ENCODE measurements around the gene ADGRA1.

ADGRA1 gene

GRCh38 chr10:133056651-133057178 is 31.0 kb upstream of the ADGRA1 start:
- no peak for DNase-seq

- DNase-seq, result no peak
These were observed 29.2 kb upstream of the ADGRA1 start for GRCh38 chr10:133058331-133059092.

DNA sequence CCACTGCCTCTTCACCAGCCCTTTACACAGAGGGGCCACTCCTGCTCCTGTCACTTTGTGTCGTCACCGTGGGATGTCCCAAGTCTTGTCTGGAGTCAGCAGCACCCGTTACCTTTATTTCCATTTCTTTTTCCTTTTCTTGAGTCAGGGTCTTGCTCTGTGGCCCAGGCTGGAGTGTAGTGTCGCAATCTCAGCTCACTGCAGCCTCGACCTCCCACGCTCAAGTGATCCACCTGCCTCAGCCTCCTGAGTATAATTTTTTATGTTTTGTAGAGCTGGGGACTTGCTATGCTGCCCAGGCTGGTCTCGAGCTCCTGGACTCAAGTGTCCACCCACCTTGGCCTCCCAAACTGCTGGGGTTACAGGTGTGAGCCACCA is 28.6 kb upstream of the ADGRA1 start:
- DNase-seq, result no peak

DNA sequence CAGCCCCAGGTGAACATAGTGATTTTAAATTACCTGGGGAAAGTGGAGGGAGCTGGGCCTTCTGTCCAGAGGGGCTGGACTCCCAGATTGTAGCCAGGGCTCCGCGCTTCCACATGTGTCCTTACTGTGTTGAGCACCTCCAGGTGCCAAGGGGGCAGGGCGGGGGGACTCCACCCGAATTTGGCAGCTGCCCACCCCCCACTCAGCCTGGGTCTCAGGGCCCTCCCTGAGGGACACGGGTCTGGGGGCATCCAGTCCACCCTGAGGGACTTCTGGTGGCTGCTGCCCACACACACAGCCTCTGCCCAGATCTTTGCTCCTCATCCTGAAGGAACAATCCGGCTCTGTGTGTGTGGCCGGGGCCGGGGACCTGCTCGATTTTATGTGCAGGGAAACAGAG is 28.2 kb upstream of the ADGRA1 start:
- no peak for DNase-seq

DNA sequence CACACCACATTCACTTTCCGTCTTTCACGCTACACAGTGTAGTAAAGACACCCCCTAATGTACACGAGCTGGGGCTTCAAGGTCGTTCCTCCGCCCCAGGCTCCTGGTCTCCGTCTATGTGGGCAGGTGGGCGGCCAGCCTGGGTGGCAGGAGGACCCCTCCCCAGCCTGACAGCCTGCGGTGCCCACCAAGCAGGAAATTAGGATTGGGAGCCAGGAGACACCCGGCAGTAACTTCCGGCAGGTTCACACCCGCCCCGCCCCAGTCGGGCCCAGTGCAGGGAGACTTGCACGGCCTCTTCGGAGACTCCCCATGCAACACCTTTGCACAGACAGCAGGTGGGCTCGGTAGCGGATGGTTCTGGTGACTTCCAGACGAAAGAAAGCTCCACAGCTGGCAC is 27.7 kb upstream of the ADGRA1 start:
- DNase-seq, result no peak

GRCh38 chr10:133060466-133060865 is 27.3 kb upstream of the ADGRA1 start:
- no peak for DNase-seq

- no peak for DNase-seq
These were observed 26.8 kb upstream of the ADGRA1 start for GRCh38 chr10:133060881-133061280.

DNA sequence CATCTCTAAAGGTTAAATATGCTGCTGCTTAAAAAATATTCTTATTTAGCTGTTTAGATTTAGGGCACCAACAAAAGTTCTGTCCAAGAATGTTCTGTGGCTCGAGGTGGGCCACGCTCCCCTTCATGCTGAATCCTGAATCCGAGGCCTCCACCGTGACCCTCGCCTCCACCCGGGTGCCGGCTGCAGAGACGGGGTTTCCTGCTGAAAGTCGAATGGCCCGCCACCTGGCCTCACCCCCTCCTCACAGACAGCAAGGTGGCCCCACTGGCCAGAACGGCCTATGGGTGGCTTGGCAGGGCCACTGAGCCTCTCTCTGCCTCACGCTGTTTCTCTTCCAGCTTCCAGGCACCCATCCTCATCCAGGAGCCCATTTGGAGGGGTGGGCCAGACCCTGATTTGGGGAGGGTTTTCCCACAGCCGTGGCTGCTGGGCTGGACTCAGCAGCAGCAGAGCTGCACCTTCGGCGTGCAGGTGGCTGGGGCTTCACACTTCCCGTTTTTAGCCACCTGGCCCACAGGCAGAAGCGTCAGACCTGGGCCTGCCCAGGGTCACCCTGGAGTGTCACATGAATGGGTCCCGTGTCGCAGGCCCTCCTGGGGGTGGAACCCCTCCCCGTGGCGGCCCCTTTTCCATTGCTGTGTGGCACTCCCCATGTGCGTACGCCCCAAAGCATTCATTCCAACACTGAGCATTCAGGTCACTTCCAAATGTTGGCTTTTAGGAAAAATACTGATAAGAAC is 26.3 kb upstream of the ADGRA1 start:
- DNase-seq, result no peak

- DNase-seq, result no peak
These were observed 25.6 kb upstream of the ADGRA1 start for GRCh38 chr10:133062085-133062484.

DNA sequence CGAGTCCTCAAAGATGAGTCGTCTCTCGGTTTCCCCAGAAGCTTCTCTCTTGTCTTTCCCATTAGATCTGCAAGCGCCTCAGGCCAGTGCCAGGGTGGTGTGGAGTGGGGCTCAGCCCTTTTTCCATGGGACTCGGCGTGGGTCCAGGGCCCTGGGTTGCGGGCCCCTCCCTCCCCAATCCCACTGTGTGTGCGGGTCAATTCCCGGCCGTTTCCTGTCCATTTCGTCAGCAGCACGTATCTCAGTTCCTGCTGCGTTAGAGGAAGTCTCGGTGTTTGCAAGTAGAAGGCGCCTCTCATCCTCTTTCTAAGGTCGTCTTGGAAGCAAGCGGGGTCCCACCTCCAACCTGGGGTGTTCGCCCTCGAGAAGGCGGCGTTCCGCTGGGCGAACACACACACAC is 25.1 kb upstream of the ADGRA1 start:
- DNase-seq, result no peak

DNA sequence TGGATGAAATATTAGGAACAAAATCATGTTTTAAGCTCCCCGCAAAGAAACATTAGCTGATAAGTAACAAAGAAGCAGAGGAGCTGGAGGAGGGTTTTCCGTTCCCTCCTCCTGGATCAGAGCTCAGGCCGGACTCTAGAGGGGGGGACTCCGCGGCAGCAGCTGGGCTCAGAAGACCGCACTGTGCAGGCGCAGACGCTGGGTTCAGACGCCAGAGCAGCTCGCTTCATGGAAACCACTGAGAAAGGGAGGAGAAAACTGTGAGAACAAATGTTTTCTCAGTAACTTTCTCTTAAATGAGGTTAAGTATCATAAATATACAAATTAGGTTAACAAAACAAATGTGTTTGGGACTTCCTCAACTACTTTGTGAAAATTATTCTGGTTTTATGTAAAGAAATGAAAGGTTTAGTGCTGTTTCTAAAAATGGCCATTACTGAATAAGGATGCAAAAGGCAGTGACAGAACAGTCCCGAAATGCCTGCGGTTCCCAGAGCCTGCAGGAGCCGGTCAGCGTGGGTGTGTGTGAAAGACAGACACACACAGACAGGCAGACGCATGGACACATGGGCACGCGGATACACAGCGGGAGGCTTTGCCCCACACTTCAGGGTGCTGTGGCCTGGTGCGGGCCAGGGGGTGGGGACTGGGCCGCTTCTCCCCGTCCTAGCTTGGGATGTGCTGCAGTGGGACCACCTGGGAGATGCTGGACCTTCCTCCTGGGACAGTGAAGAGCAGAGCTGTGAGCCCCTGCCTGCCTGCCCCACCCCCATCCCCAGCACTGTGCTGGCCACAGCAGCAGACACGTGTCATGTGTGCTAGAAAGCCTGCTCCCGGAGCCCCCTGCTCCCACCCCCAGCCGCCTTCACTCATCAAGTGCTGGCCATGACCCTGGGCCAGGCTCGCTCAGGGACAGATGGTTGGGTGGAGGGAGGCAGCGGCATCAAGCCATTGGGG is 20.3 kb upstream of the ADGRA1 start:
- DNase-seq, result no peak

- no peak for DNase-seq
These were observed 19.4 kb upstream of the ADGRA1 start for GRCh38 chr10:133068111-133069032.

- no peak for DNase-seq
These were observed 18.6 kb upstream of the ADGRA1 start for GRCh38 chr10:133069033-133069525.

DNA sequence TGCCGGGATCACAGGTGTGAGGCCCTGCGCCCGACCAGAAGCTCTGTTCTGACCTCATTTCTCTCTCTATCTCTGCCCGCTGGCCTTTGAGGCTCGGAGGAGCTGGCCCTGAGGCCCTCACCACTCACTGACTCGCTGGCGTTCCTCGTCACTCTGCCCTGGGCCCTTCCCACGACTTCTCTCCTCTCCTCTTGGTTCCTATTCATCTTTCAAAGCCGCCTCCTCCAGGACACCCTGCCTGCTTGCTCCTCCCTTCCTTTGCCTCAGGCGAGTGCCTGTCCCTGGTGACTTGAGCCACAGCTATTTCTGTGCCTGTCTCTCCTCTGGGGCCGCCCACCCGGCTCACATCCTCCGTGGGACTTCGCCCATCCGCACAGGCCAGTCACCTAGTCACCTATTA is 17.3 kb upstream of the ADGRA1 start:
- no peak for DNase-seq

DNA sequence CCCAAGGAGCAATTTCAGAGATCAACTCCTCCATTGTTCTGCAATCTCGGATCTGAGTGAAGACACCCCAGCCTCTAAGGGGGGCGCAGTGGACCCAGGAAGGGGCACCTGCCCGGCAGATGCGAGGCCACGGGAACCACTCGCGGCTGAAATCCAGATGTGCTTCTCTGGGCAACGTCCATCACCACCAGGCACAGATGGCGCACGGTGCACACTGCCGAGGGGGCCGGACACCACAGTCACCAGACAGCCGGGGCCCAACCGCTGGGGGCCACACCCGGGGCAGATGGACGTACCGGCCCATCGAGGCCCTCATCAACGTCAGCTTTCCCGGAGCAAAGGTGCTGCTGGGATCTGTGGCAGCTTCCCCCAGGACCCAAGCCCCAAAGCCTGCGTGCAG is 16.9 kb upstream of the ADGRA1 start:
- DNase-seq, result no peak

DNA sequence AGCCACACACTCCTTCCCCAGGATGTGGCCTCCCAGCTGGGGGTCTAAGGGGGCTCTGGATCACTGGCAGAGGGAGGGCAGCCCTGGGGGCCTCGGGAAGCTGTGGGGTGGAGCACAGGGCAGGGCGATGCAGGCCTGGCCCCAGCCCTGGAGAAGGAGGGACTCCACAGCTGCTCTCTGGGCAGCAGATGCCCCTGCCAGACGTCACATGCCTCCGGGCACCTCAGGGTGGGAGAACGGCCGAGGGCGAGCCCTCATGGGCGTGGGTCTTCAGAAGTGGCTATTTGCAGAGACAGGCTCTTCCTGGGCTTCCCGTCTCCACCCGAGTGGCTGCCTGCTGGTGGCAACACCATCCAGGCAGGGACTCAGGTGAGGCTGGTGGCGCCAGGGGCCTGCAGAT is 16.0 kb upstream of the ADGRA1 start:
- DNase-seq, result no peak

DNA sequence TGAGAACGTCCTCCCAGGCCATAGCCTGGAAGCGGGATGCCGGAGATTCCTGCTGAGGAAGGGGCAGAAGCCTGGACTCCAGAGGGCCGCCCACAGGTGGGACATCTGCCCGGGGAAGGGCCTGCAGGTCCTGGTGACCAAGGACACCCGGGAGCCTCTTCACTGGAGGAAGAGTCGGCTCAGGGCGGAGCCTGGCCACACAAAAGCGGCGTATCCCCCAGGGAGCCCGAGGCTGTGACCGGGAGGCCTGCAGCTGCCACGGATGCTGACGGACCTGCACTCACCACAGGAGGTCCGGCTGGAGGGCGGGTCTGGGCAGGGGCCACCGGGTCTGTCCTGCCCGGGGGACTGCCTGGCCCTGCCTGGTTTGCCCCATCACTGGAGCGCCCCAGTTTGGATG is 15.5 kb upstream of the ADGRA1 start:
- no peak for DNase-seq

DNA sequence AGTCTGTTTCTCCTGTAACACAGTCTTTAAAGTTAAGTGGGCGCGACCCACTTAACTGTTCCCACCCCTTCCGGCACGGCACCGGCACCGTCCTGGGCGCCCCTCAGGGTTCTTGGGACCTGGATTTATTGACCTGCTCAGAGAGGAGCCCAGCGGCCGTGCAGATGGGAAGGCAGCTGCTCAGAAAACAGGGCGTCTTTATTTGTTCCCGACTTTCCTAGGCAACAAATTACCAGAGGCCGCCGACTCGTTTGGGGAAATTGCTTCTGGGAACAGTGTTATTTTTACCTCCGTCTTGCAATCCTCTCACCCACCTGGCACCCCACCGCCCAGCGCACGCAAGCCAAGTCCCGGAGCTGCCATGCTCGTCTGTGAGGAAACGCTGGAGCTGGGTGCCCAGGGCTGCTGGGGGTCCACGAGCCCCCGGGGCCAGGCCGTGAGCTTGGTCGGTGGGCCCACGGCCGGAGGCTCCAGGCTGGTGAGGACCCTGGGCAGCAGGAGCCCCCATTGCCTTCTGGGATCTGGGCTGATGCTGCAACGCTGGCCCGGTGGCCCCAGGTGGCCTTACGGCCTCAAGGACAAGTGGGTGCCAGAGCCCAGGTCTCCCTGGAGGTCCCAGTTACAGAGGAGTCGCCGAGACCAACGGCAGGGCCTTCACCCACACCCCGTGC is 14.9 kb upstream of the ADGRA1 start:
- DNase-seq, result no peak

DNA sequence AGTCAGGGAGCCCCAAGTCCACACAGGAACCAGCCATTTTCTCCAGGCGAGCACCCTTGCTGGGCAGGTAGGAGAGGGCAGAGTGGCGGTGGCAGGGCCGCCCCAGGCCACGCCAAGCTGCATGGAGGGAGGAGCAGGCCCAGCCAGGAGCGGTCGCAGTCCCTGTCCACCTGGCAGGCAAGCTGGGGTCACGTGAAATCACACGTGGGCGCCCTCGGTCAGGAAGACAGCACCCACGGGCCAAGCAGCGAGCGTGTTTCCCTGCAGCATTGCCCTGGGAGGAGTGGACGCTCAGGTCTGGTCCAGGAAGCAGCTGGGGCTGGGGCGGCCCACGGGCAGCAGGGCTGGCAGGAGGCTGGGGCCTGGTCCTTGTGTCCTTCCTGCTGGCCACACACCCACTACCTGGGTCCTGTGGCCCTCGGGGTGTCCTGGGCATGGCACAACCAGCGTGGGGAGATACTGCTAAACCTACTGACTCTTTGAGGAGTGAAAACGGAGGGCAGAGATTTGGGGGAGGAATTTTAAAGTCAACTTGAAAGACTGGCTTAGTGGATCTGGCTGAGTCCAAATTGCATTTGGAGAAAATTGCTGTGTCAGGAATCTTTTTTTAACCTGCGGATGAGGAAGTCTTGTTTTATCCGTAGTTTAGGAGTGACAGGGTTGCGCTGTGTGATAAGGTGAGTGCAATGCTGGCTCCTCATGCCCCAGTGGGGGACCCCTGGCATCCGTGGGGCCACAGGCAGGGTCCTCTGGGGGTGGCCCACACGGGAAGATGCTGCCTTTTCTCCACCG is 12.2 kb upstream of the ADGRA1 start:
- no peak for DNase-seq

GRCh38 chr10:133076274-133077038 is 11.3 kb upstream of the ADGRA1 start:
- DNase-seq, result no peak

Measured in stimulated activated CD4-positive, alpha-beta T cell treated with anti-CD3 and anti-CD28 coated beads, Interleukin-15, amount 100 ng/mL, for 24 hours (primary cell).